Right atrium auricular region (tissue), 2 donors: ENCODE measurements around the gene RPIA. TPM values are rescaled to one million over a fixed set of nuclear protein-coding genes. Genes with fewer than 3 reads are reported as not detected.
"Not testable (repeated sequence)": the region's sequence is repeated elsewhere in the genome, so short reads cannot be mapped to it uniquely, and the experiment has no call there.

Source experiments
- DNase-seq: peaks from one replicate; pipeline ENCODE4 v3.0.0-alpha.2; 2019; ENCODE audit warnings: low spot score
- H3K27ac ChIP-seq, 2 donors: fragments of 200-600 bp; sonication (generic); 1 replicate in 1 of 2; 2 replicates in 1 of 2; pipeline ENCODE4 v1.5.1; 2016 to 2019
- H3K27me3 ChIP-seq, 2 donors: fragments of 200-600 bp; sonication (generic); one replicate each; pipeline versions ENCODE4 v1.5.1 to v1.6.0; 2017 to 2019
- H3K36me3 ChIP-seq: fragments of 200-600 bp; sonication (generic); one replicate; pipeline ENCODE4 v1.5.1; 2016
- H3K4me1 ChIP-seq, 2 donors: fragments of 200-600 bp; sonication (generic); one replicate each; pipeline versions ENCODE4 v1.5.1 to v1.6.0; 2017 to 2019
- H3K4me3 ChIP-seq, 2 donors: fragments of 200-600 bp; sonication (generic); 1 replicate in 1 of 2; 2 replicates in 1 of 2; pipeline ENCODE4 v1.5.1; 2017 to 2019; ENCODE audit warnings: mild to moderate bottlenecking in 1 of 2, moderate library complexity in 1 of 2
- H3K9me3 ChIP-seq, 2 donors: fragments of 200-600 bp; sonication (generic); one replicate each; pipeline ENCODE4 v1.5.1; 2019
- CTCF ChIP-seq, 2 donors: fragments of 200-600 bp; sonication (generic); IDR thresholded peaks; one replicate each; pipeline ENCODE4 v1.5.1; 2019; ENCODE audit warnings: antibody characterized with exemption in 2 of 2
- total RNA-seq, 2 donors: library from RNA; depleted of rRNA; stranded (reverse); fragments of >200 nt; gene quantifications; one replicate each; pipeline ENCODE4 v1.1.0, GENCODE V29; 2016

RPIA gene
- 1 to 10 TPM; 4.2 to 5.1 TPM for total RNA-seq

GRCh38 chr2:88691339-88692183, at the start of gene RPIA:
Gene RPIA, plus strand, starts transcription at chr2:88691673. Its CDS starts 26 bp downstream, at chr2:88691699.
- H3K27me3 ChIP-seq, result no peaks in the 10 kb centered on the region
- H3K9me3 ChIP-seq, result no peaks in the 10 kb centered on the region
- no peaks in the 10 kb centered on the region for H3K36me3 ChIP-seq
- peaks cover 0 to 32% of the 10 kb centered on the region in 2 donors for H3K4me1 ChIP-seq
- peak; percentile 97 for DNase-seq
- peak; percentile 70 to 75 for TF ChIP-seq CTCF (IDR thresholded peaks at IDR 0.05)
- H3K27ac ChIP-seq, result peak within 1 kb of the TSS; percentile 82 to 87
- H3K4me3 ChIP-seq, result peak within 1 kb of the TSS; percentile 74 to 78

- DNase-seq, result no peak
- Histone ChIP-seq H3K9me3 (no peaks in the 10 kb centered on the region), H3K36me3 (no peaks in the 10 kb centered on the region), H3K27me3 (no peaks in the 10 kb centered on the region), H3K4me3 (no peak overlapping the region), H3K27ac (no peak overlapping the region), H3K4me1 (no peaks in the 10 kb centered on the region)
- no peak for TF ChIP-seq CTCF (IDR thresholded peaks at IDR 0.05)
Observed at GRCh38 chr2:88642278-88642677, 49.2 kb upstream of the RPIA start.

GRCh38 chr2:88645291-88645882, 46.1 kb upstream of the RPIA start:
- H3K4me1 ChIP-seq, H3K27me3 ChIP-seq, DNase-seq, H3K9me3 ChIP-seq, H3K36me3 ChIP-seq, H3K27ac ChIP-seq, H3K4me3 ChIP-seq: not testable (repeated sequence)

GRCh38 chr2:88651646-88652045, 39.8 kb upstream of the RPIA start:
- H3K9me3 ChIP-seq, result no peaks in the 10 kb centered on the region
- H3K4me3 ChIP-seq, result no peak overlapping the region
- no peak for DNase-seq
- H3K36me3 ChIP-seq, result no peaks in the 10 kb centered on the region
- H3K27ac ChIP-seq, result no peak overlapping the region
- no peaks in the 10 kb centered on the region for H3K27me3 ChIP-seq
- peaks cover 0 to 3% of the 10 kb centered on the region in 2 donors for H3K4me1 ChIP-seq
- no peak for TF ChIP-seq CTCF (IDR thresholded peaks at IDR 0.05)

- no peak overlapping the region for H3K27ac ChIP-seq
- no peak for DNase-seq
- TF ChIP-seq CTCF (IDR thresholded peaks at IDR 0.05), result no peak
- H3K36me3 ChIP-seq, result no peaks in the 10 kb centered on the region
- peaks cover 0 to 28% of the 10 kb centered on the region in 2 donors for H3K4me1 ChIP-seq
- H3K27me3 ChIP-seq, result no peaks in the 10 kb centered on the region
- no peaks in the 10 kb centered on the region for H3K9me3 ChIP-seq
- no peak overlapping the region for H3K4me3 ChIP-seq
Observed at GRCh38 chr2:88654714-88655113, 36.8 kb upstream of the RPIA start.

- no peak overlapping the region for H3K4me3 ChIP-seq
- peak overlapping the region; percentile 46 to 62 for H3K27ac ChIP-seq
- no peak for TF ChIP-seq CTCF (IDR thresholded peaks at IDR 0.05)
- H3K4me1 ChIP-seq, result peaks cover 0 to 28% of the 10 kb centered on the region in 2 donors
- no peak for DNase-seq
- no peaks in the 10 kb centered on the region for H3K9me3 ChIP-seq
- H3K36me3 ChIP-seq, result no peaks in the 10 kb centered on the region
- no peaks in the 10 kb centered on the region for H3K27me3 ChIP-seq
Observed at GRCh38 chr2:88656690-88657089, 34.8 kb upstream of the RPIA start.
